HG02870 (cell line): ENCODE measurements around the gene BSN.

ENCODE experiments used
- ATAC-seq: cut with Tn5 transposase; IDR thresholded peaks from one replicate; pipeline ENCODE4 v1.9.1; 2021; ENCODE audit warnings: mild to moderate bottlenecking, moderate library complexity; ENCODE audit not compliant: unreplicated experiment

The BSN gene

GRCh38 chr3:49652218-49652902, 98.1 kb downstream of the BSN start:
- ATAC-seq = no peak

DNA sequence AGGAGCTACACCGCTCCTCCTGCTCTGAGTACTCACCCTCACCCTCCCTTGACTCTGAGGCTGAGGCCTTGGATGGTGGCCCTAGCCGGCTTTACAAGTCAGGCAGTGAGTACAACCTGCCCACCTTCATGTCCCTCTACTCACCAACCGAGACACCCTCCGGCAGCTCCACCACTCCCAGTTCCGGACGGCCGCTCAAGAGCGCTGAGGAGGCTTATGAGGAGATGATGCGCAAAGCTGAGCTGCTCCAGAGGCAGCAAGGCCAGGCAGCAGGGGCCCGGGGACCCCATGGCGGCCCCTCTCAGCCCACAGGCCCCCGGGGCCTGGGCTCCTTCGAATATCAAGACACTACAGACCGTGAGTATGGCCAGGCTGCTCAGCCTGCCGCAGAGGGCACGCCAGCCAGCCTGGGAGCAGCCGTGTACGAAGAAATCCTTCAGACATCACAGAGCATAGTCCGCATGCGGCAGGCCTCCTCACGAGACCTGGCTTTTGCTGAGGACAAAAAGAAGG, 98.7 kb downstream of the BSN start:
- no peak for ATAC-seq

- no peak for ATAC-seq
These were observed 99.3 kb downstream of the BSN start for GRCh38 chr3:49653621-49654020.

DNA sequence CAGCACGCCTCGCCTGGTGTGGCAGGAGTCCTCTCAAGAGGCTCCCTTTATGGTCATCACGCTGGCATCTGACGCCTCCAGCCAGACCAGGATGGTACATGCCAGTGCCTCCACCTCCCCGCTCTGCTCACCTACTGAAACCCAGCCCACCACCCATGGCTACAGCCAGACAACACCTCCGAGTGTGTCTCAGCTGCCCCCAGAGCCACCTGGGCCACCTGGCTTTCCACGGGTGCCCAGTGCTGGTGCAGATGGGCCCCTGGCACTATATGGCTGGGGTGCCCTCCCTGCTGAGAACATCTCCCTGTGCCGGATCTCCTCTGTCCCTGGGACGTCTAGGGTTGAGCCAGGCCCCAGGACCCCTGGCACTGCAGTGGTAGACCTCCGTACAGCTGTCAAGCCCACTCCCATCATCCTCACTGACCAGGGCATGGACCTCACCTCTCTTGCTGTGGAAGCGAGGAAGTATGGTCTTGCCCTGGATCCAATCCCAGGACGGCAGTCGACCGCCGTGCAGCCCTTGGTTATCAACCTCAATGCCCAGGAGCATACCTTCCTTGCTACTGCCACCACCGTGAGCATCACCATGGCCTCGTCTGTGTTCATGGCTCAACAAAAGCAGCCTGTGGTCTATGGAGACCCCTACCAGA, 100.0 kb downstream of the BSN start:
- ATAC-seq = no peak

DNA sequence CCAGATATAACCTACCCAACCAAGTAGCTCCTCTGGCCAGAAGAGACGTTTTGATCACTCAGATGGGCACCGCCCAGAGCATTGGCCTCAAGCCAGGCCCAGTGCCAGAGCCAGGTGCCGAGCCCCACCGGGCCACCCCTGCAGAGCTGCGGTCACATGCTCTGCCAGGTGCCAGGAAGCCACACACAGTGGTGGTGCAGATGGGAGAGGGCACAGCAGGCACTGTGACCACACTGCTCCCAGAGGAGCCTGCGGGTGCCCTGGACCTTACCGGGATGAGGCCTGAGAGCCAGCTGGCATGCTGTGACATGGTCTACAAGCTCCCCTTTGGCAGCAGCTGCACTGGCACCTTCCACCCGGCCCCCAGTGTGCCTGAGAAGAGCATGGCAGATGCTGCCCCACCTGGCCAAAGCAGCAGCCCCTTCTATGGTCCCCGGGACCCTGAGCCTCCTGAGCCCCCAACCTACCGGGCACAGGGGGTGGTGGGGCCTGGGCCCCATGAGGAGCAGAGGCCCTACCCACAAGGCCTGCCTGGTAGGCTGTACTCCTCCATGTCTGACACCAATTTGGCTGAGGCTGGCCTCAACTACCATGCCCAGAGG, 100.8 kb downstream of the BSN start:
- ATAC-seq = no peak

- ATAC-seq = no peak
These were observed 101.5 kb downstream of the BSN start for GRCh38 chr3:49655731-49656285.

- no peak for ATAC-seq
These were observed 102.3 kb downstream of the BSN start for GRCh38 chr3:49656541-49657112.

- ATAC-seq = no peak
These were observed 103.1 kb downstream of the BSN start for GRCh38 chr3:49657208-49657915.

GRCh38 chr3:49658711-49659110, 104.4 kb downstream of the BSN start:
- ATAC-seq = no peak

- ATAC-seq = no peak
These were observed 105.5 kb downstream of the BSN start for GRCh38 chr3:49659756-49660155.

GRCh38 chr3:49661281-49661680, 107.0 kb downstream of the BSN start:
- ATAC-seq = no peak

- no peak for ATAC-seq
These were observed 107.7 kb downstream of the BSN start for GRCh38 chr3:49662021-49662420.

DNA sequence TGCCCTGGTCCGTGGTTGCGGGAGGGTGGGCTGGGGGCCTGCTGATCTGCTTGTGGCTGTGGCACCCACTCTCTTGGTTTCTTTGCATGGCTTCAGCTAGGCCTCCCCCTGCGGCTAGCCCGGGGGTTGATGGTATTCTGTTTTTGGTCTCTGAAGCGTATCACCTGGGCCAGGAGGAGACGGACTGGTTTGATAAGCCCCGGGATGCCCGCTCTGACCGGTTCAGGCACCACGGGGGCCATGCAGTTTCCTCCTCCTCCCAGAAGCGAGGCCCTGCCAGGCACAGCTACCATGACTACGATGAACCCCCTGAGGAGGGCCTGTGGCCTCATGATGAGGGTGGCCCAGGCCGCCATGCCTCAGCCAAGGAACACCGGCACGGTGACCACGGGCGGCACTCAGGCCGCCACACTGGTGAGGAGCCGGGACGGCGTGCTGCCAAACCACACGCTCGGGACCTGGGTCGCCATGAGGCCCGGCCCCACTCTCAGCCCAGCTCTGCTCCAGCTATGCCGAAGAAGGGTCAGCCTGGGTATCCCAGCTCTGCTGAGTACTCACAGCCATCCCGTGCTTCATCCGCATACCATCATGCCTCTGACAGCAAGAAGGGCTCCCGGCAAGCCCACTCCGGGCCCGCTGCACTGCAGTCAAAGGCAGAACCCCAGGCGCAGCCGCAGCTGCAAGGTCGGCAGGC, 108.6 kb downstream of the BSN start:
- no peak for ATAC-seq

DNA sequence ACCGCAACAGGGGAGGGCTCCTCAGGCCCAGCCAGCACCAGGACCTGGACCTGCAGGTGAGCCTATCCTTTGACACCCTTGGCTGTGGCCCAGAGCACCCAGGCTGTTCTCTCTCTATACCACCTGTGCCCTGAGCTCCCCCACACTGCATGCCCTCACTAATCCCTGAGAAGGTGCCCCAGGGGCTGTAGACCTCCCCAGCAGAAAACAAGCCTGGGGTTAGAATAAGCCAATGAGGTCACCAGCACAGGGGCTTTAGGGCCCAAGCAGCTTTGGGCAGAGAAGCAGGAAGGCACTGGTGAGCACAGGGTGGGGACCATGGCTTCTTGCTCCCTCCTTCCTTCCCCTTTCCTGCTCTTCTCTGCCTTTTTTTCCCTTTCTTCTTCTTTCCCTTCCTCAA, 109.6 kb downstream of the BSN start:
- no peak for ATAC-seq

DNA sequence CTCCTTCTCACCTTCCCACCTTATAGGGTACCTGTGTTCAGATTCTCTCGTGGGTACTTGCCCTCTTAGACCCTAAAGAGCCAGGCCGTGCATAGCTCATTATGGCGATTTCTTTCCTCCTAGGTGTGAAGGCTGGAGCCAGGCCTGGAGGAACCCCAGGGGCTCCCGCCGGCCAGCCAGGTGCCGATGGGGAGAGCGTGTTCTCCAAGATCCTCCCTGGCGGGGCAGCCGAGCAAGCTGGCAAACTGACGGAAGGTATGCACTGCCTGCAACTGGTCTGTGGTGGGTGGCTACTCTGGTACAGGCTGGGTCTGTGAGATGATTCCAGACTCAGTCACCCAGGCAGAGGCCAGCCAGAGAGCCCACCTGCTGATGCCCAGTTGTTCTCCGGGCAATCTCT, 110.0 kb downstream of the BSN start:
- ATAC-seq = no peak

- no peak for ATAC-seq
These were observed 111.7 kb downstream of the BSN start for GRCh38 chr3:49665822-49666519.

DNA sequence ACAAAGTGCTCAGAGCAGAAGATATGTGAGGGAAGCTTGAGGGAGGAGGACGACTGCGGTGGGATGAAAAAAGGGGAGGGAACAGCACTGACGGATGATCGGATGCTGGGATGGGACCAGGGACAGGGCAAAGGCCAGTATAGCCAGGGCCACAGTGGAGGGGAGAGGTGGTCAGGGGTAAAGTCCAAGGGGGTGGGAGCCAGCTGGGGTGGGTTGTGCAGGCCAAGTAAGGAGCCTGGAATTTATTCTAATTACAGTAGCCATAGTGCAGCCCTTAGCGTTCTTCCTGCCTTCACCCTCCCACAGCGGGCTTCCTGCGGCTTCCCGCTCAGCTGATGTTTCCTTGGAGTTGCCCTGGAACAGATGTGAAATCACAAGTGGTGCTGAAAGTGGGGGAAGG, 112.3 kb downstream of the BSN start:
- no peak for ATAC-seq

DNA sequence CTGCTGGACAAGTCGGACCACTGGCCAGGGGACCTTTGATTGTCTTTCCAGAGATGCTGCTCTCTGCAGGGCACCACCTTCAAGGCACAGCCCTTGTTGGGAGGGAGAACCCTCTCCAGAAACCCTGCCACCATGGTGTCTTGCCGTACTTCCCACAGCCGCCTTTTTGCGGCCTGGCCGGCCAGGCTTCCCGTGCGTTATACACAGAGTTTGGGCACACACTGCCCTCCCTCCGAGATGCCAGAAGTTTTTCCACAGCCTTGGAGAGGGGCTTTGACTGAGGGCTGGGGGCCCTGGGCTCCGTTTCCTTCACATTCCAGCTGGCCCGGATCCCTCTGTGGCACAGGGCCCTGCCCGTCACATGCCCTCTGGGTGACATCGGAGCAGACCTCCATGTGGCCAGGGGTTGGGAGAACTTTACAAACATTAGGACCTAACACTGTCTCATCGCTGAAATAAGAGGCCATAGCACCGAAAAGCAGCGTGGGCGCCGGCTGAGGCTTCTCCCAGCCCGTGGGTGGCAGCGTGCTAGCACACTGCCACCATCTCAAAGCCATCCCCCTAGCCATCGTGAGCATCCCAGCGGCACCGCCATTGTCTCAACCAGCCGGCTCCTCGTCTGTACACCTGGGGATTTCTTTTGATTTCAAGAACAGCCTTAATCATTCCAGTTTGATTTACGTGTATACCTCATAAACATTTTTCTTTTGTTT, 113.6 kb downstream of the BSN start:
- ATAC-seq = no peak

DNA sequence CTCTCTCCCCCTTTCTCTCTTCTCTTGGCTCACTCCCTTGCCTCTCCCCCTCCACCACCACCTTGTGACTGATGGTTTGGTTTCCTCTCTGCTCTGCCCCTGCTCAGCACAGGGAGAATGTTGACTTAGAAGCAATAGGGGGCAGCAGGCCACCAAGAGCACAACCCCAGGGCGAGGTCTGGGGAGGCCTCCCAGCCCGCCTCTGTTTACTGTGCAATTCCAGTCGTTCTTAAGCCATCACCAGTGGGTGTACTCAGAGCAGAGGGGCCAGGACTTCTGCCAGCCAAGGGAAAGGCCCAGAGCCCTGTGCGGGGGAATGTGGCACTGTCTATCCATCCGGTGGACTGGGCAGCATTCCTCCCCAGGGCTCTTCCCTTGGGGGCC, 114.1 kb downstream of the BSN start:
- no peak for ATAC-seq
